ENCODE data around the gene TTBK1.

Gene TTBK1

GRCh38 chr6:43331891-43332290 is 88.6 kb downstream of the TTBK1 start:
- Histone ChIP-seq H3K4me3 (ENCODE audit: low read depth in 1 of 2, low read length in 1 of 2) (no peak overlapping the region), H3K27me3 (no peaks in the 10 kb centered on the region), H3K4me1 (ENCODE audit: control insufficient read depth in 1 of 2, insufficient read depth in 1 of 2, low read depth in 1 of 2, low read length in 1 of 2) (peaks cover 35 to 42% of the 10 kb centered on the region in 2 experiments), H3K36me3 (peaks cover 10% of the 10 kb centered on the region), H3K27ac (peak overlapping the region; percentile 80), H3K9me3 (no peaks in the 10 kb centered on the region)
- TF ChIP-seq, protein P1, sequence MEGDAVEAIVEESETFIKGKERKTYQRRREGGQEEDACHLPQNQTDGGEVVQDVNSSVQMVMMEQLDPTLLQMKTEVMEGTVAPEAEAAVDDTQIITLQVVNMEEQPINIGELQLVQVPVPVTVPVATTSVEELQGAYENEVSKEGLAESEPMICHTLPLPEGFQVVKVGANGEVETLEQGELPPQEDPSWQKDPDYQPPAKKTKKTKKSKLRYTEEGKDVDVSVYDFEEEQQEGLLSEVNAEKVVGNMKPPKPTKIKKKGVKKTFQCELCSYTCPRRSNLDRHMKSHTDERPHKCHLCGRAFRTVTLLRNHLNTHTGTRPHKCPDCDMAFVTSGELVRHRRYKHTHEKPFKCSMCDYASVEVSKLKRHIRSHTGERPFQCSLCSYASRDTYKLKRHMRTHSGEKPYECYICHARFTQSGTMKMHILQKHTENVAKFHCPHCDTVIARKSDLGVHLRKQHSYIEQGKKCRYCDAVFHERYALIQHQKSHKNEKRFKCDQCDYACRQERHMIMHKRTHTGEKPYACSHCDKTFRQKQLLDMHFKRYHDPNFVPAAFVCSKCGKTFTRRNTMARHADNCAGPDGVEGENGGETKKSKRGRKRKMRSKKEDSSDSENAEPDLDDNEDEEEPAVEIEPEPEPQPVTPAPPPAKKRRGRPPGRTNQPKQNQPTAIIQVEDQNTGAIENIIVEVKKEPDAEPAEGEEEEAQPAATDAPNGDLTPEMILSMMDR (IDR thresholded peaks at IDR 0.05): no peak

- H3K9me3 ChIP-seq: no peaks in the 10 kb centered on the region
- TF ChIP-seq, protein P1 (IDR thresholded peaks at IDR 0.05): peak; percentile 17
- peaks cover 33% of the 10 kb centered on the region for H3K36me3 ChIP-seq
- H3K27ac ChIP-seq: no peak overlapping the region
- H3K4me3 ChIP-seq (ENCODE audit: low read depth in 1 of 2, low read length in 1 of 2): no peak overlapping the region
- H3K27me3 ChIP-seq: no peaks in the 10 kb centered on the region
- H3K4me1 ChIP-seq (ENCODE audit: control insufficient read depth in 1 of 2, insufficient read depth in 1 of 2, low read depth in 1 of 2, low read length in 1 of 2): peaks cover 35 to 42% of the 10 kb centered on the region in 2 experiments
Measured at GRCh38 chr6:43334466-43335095, 91.3 kb downstream of the TTBK1 start.

- TF ChIP-seq, protein P1 (IDR thresholded peaks at IDR 0.05): no peak
- H3K9me3 ChIP-seq: no peaks in the 10 kb centered on the region
- peaks cover 35 to 41% of the 10 kb centered on the region in 2 experiments for H3K4me1 ChIP-seq (ENCODE audit: control insufficient read depth in 1 of 2, insufficient read depth in 1 of 2, low read depth in 1 of 2, low read length in 1 of 2)
- no peak overlapping the region for H3K27ac ChIP-seq
- no peak overlapping the region for H3K4me3 ChIP-seq (ENCODE audit: low read depth in 1 of 2, low read length in 1 of 2)
- H3K36me3 ChIP-seq: peaks cover 42% of the 10 kb centered on the region
- no peaks in the 10 kb centered on the region for H3K27me3 ChIP-seq
Measured at GRCh38 chr6:43335469-43335868, 92.2 kb downstream of the TTBK1 start.

DNA sequence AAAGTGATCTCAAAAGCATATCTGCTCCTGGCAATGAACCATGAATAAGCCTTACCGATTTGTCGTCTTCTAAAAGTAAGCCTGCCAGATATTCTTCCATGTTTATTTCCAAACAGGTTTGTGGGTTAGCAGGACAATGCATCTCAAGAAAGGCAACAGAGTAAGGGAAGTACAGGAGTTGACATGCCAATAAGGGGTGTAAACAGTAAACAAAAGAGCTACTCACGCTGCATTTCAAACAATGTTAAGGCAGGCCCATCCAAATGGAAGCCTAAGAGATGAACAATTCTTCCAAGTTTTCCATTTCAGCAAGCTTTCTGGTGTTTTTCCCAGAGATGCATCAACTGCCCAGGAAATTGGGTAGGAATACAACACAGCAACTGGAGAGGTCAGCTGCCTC is 93.1 kb downstream of the TTBK1 start:
- H3K4me1 ChIP-seq (ENCODE audit: control insufficient read depth in 1 of 2, insufficient read depth in 1 of 2, low read depth in 1 of 2, low read length in 1 of 2): peaks cover 28 to 32% of the 10 kb centered on the region in 2 experiments
- no peak overlapping the region for H3K4me3 ChIP-seq (ENCODE audit: low read depth in 1 of 2, low read length in 1 of 2)
- peaks cover 51% of the 10 kb centered on the region for H3K36me3 ChIP-seq
- no peaks in the 10 kb centered on the region for H3K27me3 ChIP-seq
- no peaks in the 10 kb centered on the region for H3K9me3 ChIP-seq
- TF ChIP-seq, protein P1 (IDR thresholded peaks at IDR 0.05): no peak
- no peak overlapping the region for H3K27ac ChIP-seq

All from neutrophil (primary cell).